ENCODE measurements around the gene BLOC1S2. TPM values are rescaled to one million over a fixed set of nuclear protein-coding genes. Genes with fewer than 3 reads are reported as not detected.
A peak's percentile ranks its signal among the peaks of the same experiment; 100 is the strongest.
"Not testable (repeated sequence)": the region's sequence is repeated elsewhere in the genome, so short reads cannot be mapped to it uniquely, and the experiment has no call there.

Gene BLOC1S2
- total RNA-seq, 2 donors from 2014 or later: 21.1 to 33.8 TPM

GRCh38 chr10:100287756-100288155 is 1.3 kb upstream of the BLOC1S2 start:
- intact Hi-C loops (cut with DNase I): no loop called here
- no peaks in the 10 kb centered on the region for H3K27me3 ChIP-seq (replicated peaks; ENCODE audit: insufficient read depth)
- TF ChIP-seq CTCF (IDR thresholded peaks at IDR 0.05): no peak
- no peak for TF ChIP-seq POLR2A (IDR thresholded peaks at IDR 0.05)
- TF ChIP-seq POLR2AphosphoS5 (IDR thresholded peaks at IDR 0.05): no peak
- no peaks in the 10 kb centered on the region for H3K4me1 ChIP-seq (replicated peaks)
- no peaks in the 10 kb centered on the region for H3K9me3 ChIP-seq
- 93% methylated on average over 6 of the region's 6 CpGs for WGBS
- no peaks in the 10 kb centered on the region for H3K36me3 ChIP-seq
- no peak for DNase-seq (ENCODE audit: low spot score)
- no peak overlapping the region for H3K4me3 ChIP-seq
- H3K27ac ChIP-seq: no peak overlapping the region

DNA sequence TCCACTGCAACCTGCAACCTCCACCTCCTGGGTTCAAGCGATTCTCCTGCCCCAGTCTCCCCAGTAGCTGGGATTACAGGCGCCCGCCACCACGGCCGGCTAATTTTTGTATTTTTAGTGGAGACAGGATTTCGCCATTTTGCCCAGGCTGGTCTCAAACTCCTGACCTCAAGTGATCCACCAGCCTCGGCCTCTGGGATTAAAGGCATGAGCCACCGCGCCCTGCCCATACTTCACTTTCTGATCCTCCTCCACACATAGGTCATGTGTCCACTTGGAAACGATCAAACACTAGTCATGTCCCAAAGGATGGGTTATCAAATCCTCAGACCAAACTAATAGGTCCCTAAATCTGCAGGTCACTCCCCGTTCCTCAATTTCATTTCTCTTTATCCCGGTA is 1.2 kb downstream of the BLOC1S2 start:
- H3K9me3 ChIP-seq; H3K36me3 ChIP-seq; H3K27me3 ChIP-seq (replicated peaks; ENCODE audit: insufficient read depth); DNase-seq (ENCODE audit: low spot score); intact Hi-C loops (cut with DNase I); H3K4me1 ChIP-seq (replicated peaks): not testable (repeated sequence)
- 82% methylated on average over 12 of the region's 12 CpGs for WGBS
- Histone ChIP-seq H3K4me3 (peak overlapping the region; percentile 83 to 90), H3K27ac (peak overlapping the region in 1 of 2 donors; percentile 92)

- intact Hi-C loops (cut with DNase I): no loop called here
- H3K27ac ChIP-seq: no peak overlapping the region
- H3K27me3 ChIP-seq (replicated peaks; ENCODE audit: insufficient read depth): no peaks in the 10 kb centered on the region
- WGBS: 93% methylated on average over 3 of the region's 3 CpGs
- DNase-seq (ENCODE audit: low spot score): no peak
- H3K4me3 ChIP-seq: no peak overlapping the region
- no peaks in the 10 kb centered on the region for H3K9me3 ChIP-seq
- H3K4me1 ChIP-seq (replicated peaks): no peaks in the 10 kb centered on the region
- no peak for TF ChIP-seq POLR2A (IDR thresholded peaks at IDR 0.05)
- no peak for TF ChIP-seq CTCF (IDR thresholded peaks at IDR 0.05)
- TF ChIP-seq POLR2AphosphoS5 (IDR thresholded peaks at IDR 0.05): no peak
- H3K36me3 ChIP-seq: peaks cover 0 to 5% of the 10 kb centered on the region in 2 donors
Measured at GRCh38 chr10:100282907-100283306, 3.6 kb downstream of the BLOC1S2 start.

- DNase-seq (ENCODE audit: low spot score); H3K9me3 ChIP-seq; H3K27ac ChIP-seq; H3K4me3 ChIP-seq; H3K36me3 ChIP-seq; intact Hi-C loops (cut with DNase I); H3K4me1 ChIP-seq (replicated peaks); H3K27me3 ChIP-seq (replicated peaks; ENCODE audit: insufficient read depth): not testable (repeated sequence)
- WGBS: 87% methylated on average over 15 of the region's 31 CpGs
Measured at GRCh38 chr10:100276971-100277370, 9.5 kb downstream of the BLOC1S2 start.

GRCh38 chr10:100267239-100268104 is 19.0 kb downstream of the BLOC1S2 start, which contains the start of gene CWF19L1:
Gene CWF19L1 (minus strand): TSS chr10:100267638. CDS start chr10:100267593, 45 bp downstream.
- intact Hi-C loops (cut with DNase I): no loop called here
- no peaks in the 10 kb centered on the region for H3K9me3 ChIP-seq
- no peaks in the 10 kb centered on the region for H3K27me3 ChIP-seq (replicated peaks; ENCODE audit: insufficient read depth)
- H3K4me1 ChIP-seq (replicated peaks): no peaks in the 10 kb centered on the region
- no peaks in the 10 kb centered on the region for H3K36me3 ChIP-seq
- peak within 1 kb of the TSS; percentile 85 to 87 for H3K4me3 ChIP-seq
- DNase-seq (ENCODE audit: low spot score): peak; percentile 86
- WGBS: 2% methylated on average over 49 of the region's 49 CpGs
- H3K27ac ChIP-seq: peak within 1 kb of the TSS; percentile 61 to 73
- peak; percentile 99 for TF ChIP-seq POLR2AphosphoS5 (IDR thresholded peaks at IDR 0.05)
- no peak for TF ChIP-seq CTCF (IDR thresholded peaks at IDR 0.05)
- TF ChIP-seq POLR2A (IDR thresholded peaks at IDR 0.05): peak; percentile 47
